Measurements from ENCODE around the gene NPTN.
A peak's percentile ranks its signal among the peaks of the same experiment; 100 is the strongest.

NPTN gene

DNA sequence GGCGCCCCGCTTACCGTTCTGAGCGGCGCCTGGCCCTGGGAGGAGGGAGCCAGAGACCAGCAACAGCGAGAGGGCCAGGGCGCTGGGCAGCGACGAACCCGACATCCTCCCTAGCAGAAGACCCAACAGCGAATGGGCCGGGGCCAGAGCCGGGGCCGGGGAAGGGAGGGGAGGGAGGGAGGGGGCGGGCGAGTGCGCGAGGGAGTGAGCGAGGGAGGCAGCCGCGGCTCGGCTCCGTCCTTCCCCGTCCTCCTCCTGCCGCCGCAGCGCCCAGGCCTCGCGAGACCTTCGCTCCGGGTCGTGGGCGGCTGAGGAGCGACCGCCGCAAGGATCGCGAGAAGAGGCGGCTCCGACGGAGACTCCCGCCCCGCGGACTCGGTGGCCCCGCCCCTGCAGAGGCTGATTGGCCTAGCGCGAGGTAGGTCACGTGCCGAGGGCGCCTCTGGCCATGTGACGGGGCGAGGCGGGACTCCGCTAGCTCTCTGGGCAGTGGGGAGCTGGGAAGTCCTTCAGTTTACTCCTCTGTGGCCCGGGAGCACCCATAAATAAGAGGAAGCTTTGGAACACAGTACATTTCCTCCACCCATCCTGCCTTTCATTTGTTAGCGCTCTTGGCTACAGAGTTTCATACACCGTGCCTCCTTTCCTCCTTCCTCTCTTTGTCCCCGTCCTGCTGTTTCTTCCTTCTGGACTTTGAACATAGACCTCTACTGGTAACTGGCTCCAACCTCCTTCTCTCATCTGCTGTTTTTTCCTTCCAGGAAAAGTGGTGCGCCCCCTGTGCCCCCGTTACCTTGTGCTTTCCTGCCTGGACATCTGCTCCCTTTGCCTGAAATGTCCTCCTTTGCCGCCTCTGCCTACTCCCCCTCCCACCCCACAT, at the start of gene NPTN:
NPTN (minus strand) TSS at position 279 of the 880 bp plus-strand sequence; CDS start at position 105, 174 bp downstream.
- peak; percentile 97 for DNase-seq

DNA sequence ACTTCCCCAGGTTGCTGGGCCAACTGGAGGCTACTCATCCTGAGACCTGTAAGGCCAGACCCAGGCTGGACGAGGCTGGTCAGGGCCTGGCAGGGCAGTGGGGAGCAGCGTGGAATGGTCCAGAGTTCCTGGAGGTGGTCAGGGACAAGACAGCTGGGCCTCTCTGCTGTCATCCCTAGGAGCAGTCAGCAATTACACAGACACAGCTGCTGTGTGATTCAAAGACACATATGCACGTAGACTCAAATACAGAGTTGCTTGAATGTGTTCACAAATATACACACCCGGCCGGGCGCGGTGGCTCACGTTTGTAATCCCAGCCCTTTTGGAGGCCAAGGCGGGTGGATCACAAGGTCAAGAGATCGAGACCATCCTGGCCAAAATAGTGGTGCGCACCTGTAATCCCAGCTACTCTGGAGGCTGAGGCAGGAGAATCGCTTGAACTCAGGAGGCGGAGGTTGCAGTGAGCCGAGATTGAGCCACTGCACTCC, 49.5 kb upstream of the NPTN start:
- DNase-seq: no peak

DNA sequence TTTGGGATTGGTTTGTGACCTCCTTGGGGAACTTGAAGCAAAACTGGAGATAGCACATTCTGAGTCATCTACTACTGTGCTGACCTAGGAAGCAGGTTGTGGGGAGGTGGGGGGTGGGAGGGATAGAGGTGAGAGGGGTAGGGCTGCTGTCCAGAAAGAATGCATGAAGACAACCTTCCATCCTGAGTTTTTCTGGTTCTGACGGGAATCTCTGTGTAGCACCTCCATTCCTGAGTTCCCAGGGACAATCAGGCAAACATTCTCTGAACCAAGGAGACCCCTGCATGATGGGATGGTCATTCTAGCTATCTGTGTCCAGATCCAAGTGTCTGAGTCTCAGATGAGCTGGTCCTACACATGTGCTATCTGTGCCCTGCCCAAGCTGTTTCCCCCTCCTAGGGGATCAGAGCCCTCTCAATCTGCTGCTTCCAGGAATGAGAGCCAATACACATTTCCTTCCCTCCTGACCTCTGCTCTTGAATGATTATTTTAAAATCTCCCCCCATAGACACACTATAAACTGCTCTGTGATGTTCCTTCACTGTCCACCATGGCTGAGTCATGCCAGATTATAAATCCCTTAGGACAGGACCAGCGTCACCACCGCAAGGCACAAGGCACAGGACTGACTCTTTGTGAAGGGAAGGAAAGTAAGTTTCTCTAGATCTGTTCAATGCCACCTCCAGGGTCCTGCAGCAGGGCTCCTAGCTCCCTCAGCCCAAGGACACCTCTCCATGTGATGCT, 48.8 kb upstream of the NPTN start:
- DNase-seq: no peak

DNA sequence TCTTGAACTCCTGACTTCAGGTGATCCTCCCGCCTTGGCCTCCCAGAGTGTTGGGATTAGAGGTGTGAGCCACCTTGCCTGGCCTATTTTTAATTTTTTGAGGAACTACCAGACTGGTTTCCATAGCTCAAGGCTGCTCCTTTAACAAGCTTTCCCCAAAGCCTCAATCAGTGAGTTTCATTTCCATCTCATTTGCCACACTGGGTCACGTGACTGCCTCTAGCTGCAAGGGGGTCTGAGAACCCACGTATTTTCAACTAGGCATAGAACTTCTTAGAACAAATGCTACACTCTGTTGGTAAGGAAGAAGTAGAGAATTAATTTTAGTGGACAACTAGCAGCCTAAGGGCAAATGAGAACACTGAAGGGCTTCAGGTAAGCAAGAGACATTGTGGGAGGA, 47.9 kb upstream of the NPTN start:
- DNase-seq: no peak

DNA sequence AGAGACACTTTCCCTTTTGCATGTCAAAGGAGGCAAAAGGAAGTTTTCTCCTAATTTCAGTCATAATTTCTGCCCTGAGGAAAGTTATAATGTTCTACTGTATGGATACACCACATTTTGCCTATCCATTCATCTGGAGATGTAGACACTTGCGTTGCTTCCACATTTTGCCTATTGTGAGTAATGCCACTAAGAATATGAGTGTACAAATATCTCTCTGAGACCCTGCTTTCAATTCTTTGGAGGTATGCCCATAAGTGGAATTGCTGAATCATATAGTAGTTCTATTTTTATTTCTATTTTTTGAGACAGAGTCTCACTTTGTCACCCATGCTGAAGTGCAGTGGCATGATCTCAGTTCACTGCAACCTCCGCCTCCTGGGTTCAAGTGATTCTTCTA, 47.4 kb upstream of the NPTN start:
- peak; percentile 24 for DNase-seq

DNA sequence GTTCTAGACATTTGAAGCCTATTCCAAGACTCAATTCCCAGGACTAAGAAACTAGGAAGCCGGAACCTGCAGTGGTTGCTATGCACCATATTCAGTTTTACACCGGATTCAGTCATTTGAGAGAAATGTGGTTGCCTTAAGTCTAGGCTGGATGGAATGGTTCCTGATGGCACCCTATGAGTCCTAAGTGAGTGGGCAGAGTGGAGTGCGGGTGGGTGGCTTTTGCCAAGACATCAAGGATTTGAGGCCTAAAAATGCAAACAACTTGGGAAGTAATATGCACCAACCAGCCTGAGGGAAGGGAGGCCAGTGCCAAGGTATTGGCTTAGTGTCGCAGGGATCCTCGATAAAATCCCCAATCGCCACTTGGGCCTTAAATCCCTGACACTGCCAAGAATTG, 46.8 kb upstream of the NPTN start:
- DNase-seq: no peak

DNA sequence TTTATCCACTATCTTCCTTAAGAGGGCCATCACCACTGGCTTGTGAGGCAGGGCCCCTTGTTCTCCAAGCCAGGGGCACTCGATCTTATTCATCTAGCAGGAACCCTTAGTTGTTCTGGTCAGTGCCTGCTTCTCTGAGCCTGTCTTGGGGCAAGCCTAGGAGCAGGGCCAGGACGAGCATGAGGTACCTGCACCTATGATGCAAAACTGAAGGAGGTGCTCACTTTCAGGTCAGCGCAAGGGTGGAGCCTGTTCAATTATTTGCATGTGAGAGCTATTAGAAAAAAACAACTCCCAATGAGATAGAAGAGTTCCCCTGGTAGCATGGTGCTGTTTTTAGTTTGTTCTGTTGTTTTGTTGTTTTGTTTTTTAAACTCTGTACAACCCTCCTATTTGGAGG, 46.0 kb upstream of the NPTN start:
- DNase-seq: no peak

DNA sequence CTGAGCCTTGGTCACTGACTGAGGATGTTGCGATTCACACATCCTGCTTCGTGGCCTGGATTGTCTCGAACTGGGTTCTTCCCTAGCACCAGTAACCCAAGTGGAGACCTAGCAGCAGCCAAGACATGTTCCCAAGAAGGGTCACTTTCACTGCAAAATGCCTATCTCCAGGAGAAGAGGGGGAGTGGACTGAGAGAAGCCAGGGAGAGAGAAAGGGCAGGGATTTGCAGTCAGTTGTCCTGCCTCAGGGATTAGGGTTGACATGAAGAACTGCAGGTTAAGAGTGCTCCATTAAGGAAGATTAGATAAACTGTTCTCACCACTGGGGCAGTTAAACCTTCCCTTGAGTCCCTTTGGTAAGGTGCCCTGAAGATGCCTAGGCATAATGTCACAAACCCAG, 45.3 kb upstream of the NPTN start:
- no peak for DNase-seq

DNA sequence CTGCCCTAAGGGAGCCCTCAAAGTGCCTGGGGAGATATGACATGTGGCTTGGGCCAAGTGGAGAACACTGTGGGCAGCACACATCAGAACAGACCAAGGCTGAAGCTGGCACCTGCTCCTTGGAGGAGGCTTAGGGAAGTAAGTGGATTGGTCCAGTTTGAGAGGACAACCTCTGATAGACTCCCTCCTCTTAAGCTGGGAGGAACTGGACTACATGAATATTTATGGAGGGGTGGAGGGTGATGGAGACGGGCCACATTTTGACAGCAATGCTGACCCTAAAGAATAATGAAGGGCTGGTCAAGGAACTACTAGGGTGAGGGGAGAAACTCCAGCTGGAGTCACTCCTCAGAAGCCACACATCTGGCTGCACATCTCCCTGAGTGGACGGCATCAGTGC, 44.5 kb upstream of the NPTN start:
- no peak for DNase-seq

DNA sequence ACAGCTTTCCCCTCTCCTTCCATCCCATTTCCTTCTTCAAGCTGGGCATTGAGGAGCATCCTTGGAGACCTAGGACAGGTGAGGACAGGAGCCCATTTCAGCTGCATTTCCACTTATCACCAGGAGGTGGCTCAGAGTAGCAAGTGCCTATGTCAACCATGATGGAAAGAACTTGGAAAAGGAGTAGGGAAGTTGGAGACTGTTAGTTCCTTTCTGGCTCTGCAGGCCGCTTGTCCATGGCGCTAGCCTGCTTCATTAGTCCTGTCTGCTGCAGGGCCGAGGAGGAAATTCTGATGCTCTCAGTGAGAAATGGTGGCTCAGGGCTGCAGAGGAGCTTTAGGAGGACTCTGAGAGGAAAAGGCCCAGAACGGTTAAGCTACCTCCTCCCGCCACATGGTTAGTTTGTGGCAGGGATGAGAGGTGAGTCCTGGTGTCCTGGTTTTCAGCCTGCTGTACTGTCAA, 44.0 kb upstream of the NPTN start:
- DNase-seq: peak; percentile 63

DNA sequence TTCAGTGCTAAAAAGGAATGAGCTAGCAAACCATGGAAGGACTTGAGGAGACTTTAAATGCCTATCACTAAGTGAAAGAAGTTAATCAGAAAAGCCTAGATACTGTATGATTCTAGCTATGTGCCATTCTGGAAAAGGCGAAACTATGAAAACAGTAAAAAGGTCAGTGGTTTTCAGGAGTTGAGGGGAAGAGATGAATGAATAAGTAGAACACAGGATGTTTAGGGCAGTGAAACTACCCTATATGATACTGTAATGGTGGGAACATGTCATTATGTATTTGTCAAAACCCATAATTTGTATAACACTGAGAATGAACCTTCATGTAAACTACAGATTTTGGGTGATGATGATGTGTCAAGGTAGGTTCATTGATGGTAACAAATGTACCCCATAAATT, 41.4 kb upstream of the NPTN start:
- DNase-seq: no peak

DNA sequence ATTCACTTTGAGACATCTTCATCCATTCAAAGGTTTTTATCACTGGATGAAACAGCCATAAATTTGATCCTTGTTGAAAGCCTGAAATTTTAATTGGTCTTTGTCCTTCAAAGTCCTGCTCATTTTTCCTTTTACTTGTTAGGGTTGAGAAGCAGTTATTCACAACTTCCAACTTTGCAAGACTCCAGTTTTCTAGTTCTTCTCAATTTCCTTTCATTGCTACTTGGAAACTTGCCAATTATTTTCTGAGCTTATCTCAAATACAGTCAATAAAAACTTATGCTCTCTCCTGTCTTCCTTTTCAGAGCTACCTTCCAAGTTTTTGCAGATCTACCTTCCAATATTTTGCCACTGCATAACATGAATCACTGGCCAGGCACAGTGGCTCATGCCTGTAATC, 27.3 kb upstream of the NPTN start:
- DNase-seq: no peak

DNA sequence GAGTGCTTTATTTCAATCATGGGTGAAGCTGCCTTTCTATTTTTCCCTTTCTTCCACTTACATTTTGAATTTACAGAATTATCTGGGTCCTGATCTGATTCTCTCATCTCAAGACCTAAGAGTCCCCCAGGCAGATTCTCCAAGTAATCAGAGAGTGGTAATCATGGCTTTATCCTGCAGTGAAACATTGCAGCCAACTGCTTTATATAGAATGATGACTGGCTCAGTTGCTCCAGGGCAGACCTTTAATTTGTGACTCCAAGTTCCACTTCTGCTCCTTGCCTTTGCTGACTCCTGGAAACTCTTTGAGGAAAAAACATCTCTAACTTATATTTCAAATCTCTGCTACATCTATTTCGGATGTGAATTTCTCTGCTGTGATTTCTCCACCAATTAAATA, 25.5 kb upstream of the NPTN start:
- no peak for DNase-seq

DNA sequence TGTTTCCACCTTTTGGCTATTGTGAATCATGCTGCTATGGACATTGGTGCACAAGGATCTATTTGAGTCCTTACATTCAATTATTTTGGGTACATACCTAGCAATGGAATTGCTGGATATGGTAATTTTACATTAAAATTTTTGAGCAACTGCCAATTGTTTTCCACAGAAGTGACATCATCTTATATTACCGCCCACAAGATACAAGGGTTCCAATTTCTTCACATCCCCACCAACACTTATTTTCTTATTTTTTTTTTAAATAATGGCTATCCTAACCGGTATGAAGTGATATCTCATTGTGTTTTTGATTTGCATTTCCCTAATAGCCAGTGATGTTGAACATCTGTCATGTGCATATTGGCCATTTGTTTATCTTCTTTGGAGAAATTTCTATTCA, 22.5 kb upstream of the NPTN start:
- no peak for DNase-seq

DNA sequence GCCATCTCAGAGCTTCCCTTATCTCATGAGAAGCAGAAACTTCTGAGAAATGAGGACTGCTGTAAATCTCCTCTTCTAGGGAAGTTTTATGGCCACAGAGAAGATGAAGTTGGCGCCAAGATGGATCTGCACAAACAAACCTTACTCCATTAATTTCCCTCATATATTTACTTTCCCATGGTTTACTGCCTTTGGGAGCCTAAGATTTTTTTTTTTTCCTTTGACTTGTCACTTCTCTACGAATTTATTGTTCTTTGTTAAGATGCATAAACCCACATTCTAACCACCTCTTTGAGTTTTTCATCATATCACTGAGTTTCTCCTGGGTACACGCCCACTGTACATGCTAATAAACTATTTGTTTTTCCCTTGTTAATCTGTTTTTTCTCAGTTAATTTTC, 21.5 kb upstream of the NPTN start:
- DNase-seq: no peak

DNA sequence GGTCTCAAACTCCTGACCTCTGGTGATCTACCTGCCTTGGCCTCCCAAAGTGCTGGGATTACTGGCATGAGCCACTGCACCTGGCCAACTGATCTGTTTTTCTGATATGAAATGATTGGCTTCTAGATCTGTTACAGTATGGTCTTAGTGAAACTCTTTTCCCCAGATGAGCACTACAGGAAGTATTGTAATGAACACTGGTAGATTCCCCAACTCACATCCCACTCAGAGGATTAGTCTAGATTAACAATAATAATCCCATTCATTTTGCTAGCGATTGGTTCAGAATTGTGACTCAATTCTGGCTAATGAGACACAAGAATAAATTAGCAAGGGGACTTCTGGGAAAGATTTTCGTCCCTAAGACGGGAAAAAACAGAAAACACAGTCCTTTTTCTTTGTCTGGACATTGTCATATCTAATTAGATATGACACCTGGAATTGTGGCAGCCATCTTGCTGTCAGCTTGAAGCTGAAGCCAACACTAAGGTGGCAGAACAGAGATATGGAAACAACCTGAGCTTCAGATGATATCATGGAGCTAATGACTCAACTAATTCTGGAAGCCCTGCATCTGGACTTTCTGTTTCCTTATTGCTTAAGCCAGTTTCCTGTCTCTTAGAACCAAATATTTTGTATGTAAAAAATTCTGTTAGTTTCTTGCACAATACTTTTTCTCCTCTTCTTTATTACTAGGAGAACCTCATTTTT, 17.4 kb upstream of the NPTN start:
- peak; percentile 26 for DNase-seq

DNA sequence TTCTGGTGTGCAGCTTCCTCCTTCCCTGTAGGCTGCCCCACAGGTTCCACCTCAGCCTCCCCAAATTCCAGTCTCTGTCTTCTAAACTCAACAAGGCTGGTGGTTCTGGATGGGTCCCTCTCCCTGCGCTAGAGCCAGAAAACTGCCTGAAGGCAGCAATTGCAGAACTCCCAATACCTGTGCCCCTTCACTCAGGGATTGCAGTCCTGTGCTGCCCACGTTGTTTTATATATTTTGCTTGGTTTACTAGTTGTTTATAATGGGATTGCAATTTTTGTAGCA, 14.8 kb upstream of the NPTN start:
- no peak for DNase-seq

DNA sequence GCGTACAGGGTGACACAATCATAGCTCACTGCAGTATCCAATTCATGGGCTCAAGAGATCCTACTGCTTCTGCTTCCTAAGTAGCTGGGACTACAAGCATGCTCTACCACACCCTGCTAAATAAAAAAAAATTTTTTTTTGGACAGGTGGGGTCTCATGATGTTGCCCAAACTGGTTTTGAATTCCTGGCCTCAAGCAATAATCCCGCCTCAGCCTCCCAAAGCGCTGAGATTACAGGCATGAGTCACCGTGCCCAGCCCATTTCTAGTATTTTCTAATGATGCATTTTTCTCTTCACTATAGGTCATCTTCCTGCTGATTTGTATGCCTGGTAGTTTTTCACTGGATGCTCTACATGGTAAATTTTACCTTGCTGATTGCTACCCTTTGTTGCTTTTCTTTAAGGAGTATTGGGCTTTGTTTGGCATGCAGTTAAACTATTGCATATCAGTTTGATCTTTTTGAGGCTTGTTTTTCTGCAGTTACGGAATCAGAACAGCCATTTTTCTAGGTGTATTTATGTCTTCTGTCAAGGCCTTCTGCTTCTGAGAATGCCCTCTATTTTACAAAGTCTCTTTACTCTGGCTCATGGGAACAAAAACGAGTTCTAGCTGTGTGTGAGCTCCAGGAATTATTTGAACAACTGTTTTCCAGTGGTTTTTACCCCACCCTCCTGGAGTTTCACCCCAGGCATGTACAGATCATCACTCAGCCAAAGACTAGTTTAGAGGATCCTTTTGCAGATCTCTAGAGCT, 14.2 kb upstream of the NPTN start:
- DNase-seq: no peak

DNA sequence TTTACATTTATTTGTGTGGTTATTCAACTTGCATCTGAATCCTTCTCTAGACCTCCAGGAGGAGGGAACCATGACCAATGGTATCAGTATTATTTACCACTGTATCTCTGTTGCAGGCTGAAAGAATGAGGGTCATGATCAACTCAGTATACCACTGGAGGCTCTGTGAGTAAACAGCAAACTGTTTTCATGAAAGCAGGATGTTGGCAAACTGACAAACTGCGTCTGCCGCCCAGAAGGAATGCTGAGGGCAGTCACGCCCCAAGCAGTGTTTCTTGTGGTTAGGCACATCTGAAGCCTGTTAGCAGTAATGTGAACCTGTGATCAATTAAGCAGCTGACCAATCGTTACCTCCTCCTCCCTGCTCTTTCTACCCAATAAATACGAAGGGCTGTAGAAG, 6.3 kb upstream of the NPTN start:
- DNase-seq: peak; percentile 40

DNA sequence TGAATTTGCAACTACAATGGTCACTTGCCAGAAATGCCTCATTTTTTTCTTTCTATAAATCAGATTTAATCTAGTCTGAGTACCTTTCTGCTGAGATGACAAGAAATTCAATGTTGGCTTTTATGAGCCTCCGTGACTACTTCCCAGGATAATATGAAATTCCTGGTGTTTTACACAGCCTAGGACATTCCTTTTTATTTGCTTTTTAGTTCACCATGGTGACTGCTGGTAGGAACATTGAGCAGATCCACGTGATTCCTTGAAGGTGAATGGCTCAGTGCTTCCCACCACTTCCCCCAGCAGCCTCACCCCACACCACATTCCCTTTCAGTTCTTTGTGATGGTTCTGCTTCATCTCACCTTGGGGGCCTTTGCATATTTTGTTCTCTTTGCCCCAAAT, 4.3 kb upstream of the NPTN start:
- DNase-seq: peak; percentile 48

DNA sequence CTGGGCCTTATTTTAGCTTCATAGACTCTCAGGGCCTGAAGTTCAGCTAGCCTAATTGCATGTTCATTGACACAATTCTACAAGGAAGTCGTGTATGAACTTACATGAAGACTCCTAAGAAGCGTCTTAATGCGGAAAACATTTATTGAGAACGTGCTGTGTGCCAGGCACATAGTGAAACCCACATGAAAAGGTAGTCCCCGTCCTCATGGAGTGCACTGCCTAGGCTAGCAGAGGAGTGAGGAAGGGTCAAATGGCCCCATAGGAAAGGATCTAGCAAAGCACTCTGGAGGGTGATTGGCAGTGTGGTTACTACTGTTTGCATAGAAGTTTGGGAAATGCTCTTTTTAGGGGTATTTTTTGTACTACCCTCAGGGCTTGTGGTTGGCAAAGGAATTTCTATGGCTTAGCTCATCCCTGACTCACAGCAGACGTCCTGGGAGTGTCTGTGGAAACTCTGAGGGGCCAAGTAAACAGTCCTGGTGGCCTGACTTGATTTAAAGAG, 854 bp upstream of the NPTN start:
- peak; percentile 94 for DNase-seq

DNA sequence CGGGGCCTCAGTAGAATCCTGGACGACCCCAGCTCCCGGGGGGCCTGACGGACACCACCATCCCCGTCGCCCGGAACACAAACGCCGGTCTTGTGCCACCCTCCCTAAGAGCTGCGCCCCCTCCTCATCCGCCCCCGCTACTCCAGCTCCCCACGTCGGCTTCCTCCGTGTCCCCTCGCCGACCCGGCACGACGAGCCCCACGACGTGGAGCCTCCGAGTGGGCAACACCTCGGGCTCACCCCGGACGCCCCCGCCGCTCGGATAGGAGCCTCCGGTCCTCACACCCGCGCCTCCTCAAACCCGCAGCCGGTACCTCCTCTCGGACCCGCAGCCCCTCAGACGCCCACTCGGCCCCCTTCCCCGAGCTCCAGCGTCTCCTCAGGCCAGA, 525 bp downstream of the NPTN start:
- DNase-seq: no peak

Measured in fibroblast of upper back skin (primary cell).